AG08395 (cell line): ENCODE results near the gene RPP21.
"Not testable (repeated sequence)": the region's sequence is repeated elsewhere in the genome, so short reads cannot be mapped to it uniquely, and the experiment has no call there.

Experiments
- DNase-seq: peaks from one replicate; pipeline ENCODE4 v3.0.0; 2012; ENCODE audit warnings: mixed read lengths, low spot score

The RPP21 gene

GRCh38 chr6:30329331-30329730 lies 15.6 kb upstream of the RPP21 start:
- DNase-seq: no peak

- no peak for DNase-seq
Observed at GRCh38 chr6:30331981-30332380, 13.0 kb upstream of the RPP21 start.

GRCh38 chr6:30334075-30334783 lies 10.7 kb upstream of the RPP21 start:
- DNase-seq: no peak

GRCh38 chr6:30340589-30341054 lies 4.3 kb upstream of the RPP21 start:
- no peak for DNase-seq

- no peak for DNase-seq
Observed at GRCh38 chr6:30341218-30341617, 3.7 kb upstream of the RPP21 start.

- no peak for DNase-seq
Observed at GRCh38 chr6:30341728-30342127, 3.2 kb upstream of the RPP21 start.

GRCh38 chr6:30344191-30344867 lies 627 bp upstream of the RPP21 start:
- no peak for DNase-seq

- no peak for DNase-seq
Observed at GRCh38 chr6:30345852-30346251, 896 bp downstream of the RPP21 start.

- no peak for DNase-seq
Observed at GRCh38 chr6:30348957-30349356, 4.0 kb downstream of the RPP21 start.

GRCh38 chr6:30349421-30350177 lies 4.6 kb downstream of the RPP21 start:
- no peak for DNase-seq

- no peak for DNase-seq
Observed at GRCh38 chr6:30350524-30350923, 5.6 kb downstream of the RPP21 start.

- no peak for DNase-seq
Observed at GRCh38 chr6:30352550-30352949, 7.6 kb downstream of the RPP21 start.

GRCh38 chr6:30355281-30355680 lies 10.3 kb downstream of the RPP21 start:
- no peak for DNase-seq

- DNase-seq: no peak
Observed at GRCh38 chr6:30356536-30356935, 11.6 kb downstream of the RPP21 start.

GRCh38 chr6:30357678-30358540 lies 13.0 kb downstream of the RPP21 start:
- DNase-seq: peak; percentile 77

GRCh38 chr6:30359276-30359675 lies 14.3 kb downstream of the RPP21 start:
- no peak for DNase-seq

- DNase-seq: no peak
Observed at GRCh38 chr6:30360139-30360538, 15.2 kb downstream of the RPP21 start.

- DNase-seq: no peak
Observed at GRCh38 chr6:30361661-30362060, 16.7 kb downstream of the RPP21 start.

- no peak for DNase-seq
Observed at GRCh38 chr6:30363459-30363858, 18.5 kb downstream of the RPP21 start.

- DNase-seq: no peak
Observed at GRCh38 chr6:30364591-30364990, 19.6 kb downstream of the RPP21 start.

GRCh38 chr6:30369280-30369679 lies 24.3 kb downstream of the RPP21 start:
- not testable (repeated sequence) for DNase-seq
